Measurements from ENCODE around the gene ZNF831. TPM values are rescaled to one million over a fixed set of nuclear protein-coding genes. Genes with fewer than 3 reads are reported as not detected.

ZNF831 gene
- total RNA-seq, 1 donor = not detected

DNA sequence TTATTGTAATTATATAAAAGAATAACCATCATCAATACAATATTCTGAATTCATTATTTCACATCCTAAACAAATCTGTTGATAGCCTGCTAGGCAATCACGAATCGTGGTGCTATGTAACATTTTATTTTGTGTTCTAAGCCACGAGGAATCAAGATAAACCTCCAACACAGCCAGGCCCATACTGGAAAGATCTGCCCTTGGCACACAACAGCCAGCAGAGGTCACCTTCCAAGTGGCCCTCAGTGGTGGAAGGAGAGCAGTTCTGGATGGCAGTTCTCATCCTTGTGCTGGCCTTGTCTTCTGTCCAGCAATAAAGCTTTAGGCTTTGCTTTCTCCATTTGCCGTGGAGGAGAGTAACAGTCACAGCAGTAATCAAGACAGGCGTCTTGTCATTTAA lies 13.2 kb downstream of the ZNF831 start:
- TF ChIP-seq, protein P1, sequence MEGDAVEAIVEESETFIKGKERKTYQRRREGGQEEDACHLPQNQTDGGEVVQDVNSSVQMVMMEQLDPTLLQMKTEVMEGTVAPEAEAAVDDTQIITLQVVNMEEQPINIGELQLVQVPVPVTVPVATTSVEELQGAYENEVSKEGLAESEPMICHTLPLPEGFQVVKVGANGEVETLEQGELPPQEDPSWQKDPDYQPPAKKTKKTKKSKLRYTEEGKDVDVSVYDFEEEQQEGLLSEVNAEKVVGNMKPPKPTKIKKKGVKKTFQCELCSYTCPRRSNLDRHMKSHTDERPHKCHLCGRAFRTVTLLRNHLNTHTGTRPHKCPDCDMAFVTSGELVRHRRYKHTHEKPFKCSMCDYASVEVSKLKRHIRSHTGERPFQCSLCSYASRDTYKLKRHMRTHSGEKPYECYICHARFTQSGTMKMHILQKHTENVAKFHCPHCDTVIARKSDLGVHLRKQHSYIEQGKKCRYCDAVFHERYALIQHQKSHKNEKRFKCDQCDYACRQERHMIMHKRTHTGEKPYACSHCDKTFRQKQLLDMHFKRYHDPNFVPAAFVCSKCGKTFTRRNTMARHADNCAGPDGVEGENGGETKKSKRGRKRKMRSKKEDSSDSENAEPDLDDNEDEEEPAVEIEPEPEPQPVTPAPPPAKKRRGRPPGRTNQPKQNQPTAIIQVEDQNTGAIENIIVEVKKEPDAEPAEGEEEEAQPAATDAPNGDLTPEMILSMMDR (IDR thresholded peaks at IDR 0.05; ENCODE audit: insufficient read depth, low read length) = no peak
- no peak for DNase-seq (ENCODE audit: low read depth)
- H3K4me3 ChIP-seq (ENCODE audit: low read depth, low read length) = no peak overlapping the region

DNA sequence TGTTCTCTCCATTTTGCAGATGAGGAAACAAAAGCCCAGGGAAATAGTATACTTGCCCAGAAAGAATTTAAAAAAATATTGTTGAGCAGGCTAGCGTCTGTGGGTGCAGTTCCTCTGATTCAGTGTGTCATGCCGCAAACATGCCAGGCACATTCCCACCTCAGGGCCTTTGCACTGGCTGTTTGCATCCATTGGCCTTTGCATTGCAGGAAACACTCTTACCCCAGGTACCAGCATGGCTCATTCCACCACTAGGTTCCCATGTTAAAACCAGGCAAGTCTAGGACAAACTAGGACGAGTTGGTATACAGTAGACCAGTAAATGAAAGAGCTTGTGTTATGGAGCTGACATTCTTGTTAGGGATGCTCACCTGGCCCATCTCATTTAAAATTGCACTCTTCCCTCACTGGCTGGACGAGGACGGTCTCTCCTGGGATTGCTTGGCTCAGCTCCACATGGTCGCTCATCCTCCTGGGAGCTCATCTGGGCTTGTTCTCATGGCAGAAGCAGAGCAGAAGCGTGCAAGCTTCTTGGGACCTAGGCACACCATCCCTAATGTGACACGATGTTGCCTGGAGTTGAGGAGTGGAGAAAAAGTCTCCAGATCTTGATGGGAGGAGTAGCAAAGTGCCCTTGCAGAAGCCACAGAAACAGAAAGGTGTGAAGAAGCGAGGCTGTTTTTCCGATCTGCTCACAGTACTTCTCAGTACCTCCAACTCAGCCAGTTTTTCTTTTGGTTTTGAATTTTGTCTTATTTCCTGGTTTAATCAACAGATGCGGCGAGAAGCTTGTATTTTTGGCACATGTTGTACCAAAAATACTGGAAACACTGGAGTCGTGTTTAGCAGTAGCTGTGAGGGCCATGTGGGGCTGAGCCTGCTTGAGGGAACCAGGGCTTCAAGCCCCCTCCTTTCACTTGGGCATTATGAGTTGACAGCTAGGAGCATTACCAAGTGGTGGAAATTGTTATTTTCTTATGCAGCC lies 13.9 kb downstream of the ZNF831 start:
- H3K4me3 ChIP-seq (ENCODE audit: low read depth, low read length) = no peak overlapping the region
- no peak for DNase-seq (ENCODE audit: low read depth)
- TF ChIP-seq, protein P1 (IDR thresholded peaks at IDR 0.05; ENCODE audit: insufficient read depth, low read length) = no peak

DNA sequence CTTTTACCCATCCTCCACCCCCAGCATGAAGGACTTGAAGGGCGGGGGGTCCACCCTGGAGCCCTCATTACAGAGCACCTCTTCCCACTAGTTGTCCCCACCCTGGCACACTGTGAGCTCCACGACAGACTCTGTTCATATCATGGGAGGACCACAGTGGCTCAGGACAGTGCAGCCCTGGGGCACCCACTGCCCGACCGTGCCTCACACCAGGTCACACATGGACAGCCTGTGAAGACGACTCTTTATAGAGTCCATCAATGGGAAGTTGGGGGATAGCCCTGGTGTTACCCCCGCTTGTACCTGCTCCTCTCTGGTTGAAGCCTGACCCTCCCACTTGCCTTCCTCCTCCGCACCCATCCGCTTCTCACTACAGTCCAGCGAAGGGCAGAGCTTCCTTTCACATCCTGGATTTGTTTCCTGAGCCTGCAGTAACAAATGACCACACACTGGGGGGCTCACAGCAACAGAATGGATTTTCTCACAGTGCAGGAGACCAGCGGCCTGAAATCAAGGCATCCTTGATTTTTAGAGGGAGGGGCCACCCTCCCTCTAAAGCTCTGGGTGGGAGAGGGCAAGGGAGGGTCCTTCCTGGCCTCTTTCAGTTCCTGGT lies 15.5 kb downstream of the ZNF831 start:
- TF ChIP-seq, protein P1 (IDR thresholded peaks at IDR 0.05; ENCODE audit: insufficient read depth, low read length) = no peak
- no peak overlapping the region for H3K4me3 ChIP-seq (ENCODE audit: low read depth, low read length)
- no peak for DNase-seq (ENCODE audit: low read depth)

DNA sequence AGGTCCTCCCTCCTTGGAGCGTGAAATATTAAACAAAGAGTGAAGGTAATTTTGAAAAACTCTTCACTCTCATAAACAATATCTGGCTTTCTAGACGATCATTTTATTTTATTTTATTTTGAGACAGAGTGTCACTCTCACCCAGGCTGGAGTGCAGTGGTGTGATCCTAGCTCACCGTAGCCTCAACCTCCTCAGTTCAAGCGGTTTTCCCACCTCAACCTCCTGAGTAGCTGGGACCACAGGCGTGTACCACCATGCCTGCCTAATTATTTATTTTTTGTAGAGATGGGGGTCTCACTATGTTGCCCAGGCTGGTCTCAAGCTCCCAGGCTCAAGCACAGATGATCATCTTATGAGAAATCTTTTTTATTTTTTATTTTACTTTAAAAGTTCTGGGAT lies 16.4 kb downstream of the ZNF831 start:
- no peak for DNase-seq (ENCODE audit: low read depth)
- TF ChIP-seq, protein P1 (IDR thresholded peaks at IDR 0.05; ENCODE audit: insufficient read depth, low read length) = no peak
- no peak overlapping the region for H3K4me3 ChIP-seq (ENCODE audit: low read depth, low read length)

DNA sequence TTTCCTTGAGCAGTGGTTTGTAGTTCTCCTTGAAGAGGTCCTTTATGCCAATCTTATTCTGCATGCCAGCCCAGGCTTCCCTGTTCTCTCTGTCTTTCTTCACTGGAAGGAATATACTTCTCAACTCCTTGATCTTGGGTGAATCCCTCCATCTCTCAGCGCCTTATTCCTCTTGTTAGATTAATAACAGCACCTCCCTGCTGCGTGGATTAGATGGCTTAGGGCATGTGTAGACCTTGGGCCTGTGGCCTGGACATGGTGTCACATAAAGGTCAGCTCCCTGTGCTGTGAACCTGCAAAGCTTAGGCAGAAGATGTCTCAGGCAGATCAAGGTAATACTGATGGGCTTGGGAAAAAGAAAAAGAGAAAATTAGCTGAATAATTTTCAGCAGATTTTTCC lies 18.3 kb downstream of the ZNF831 start:
- no peak overlapping the region for H3K4me3 ChIP-seq (ENCODE audit: low read depth, low read length)
- TF ChIP-seq, protein P1 (IDR thresholded peaks at IDR 0.05; ENCODE audit: insufficient read depth, low read length) = no peak
- DNase-seq (ENCODE audit: low read depth) = no peak

DNA sequence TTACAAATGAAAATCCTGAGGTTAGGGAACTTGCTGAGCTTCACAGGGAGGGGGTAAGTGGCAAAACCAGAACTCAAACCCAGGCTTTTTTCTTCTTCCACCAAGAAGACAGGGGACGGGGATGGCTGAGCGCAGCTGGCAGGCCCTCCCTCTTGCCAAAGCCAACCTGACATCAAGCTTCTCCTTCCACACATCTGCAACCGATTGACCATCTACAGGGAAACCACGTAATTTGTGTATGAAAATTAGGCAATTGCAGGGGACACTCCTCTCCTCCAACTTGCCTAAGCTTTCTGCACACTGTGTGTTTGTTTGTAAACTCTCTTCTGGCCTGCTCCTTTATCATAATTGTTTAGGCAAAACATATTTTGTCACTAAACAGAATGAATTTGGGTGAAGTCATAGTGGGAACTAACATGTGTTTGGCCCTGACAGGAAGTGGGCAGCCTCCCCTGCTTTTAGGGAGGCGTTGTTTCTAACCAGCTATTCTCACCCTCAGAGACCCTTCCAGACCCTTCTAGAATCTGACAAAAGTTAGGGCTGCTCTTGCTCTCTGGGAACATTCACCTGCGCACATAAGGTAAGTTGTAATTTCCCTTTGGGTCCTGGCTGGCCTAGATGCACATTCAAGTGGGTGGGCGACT lies 18.9 kb downstream of the ZNF831 start:
- no peak for DNase-seq (ENCODE audit: low read depth)
- TF ChIP-seq, protein P1 (IDR thresholded peaks at IDR 0.05; ENCODE audit: insufficient read depth, low read length) = no peak
- H3K4me3 ChIP-seq (ENCODE audit: low read depth, low read length) = no peak overlapping the region
